Caco-2 (cell line): ENCODE data around the gene NUP133. TPM values are rescaled to one million over a fixed set of nuclear protein-coding genes. Genes with fewer than 3 reads are reported as not detected.
A peak's percentile ranks its signal among the peaks of the same experiment; 100 is the strongest.

ENCODE experiments used
- BruUV-seq: library from RNA; stranded (reverse); fragments of 400-500 nt; replicated peaks from 2 replicates; lab custom pipeline; 2021; lab: Mats Ljungman, UMichigan
- CTCF ChIA-PET: fragments of 300-600 bp; sonication (Branson Sonifier 250); formaldehyde crosslinking; loops from one replicate; lab custom pipeline; 2022; ENCODE audit warnings: antibody characterized with exemption; lab: Charles Lee
- POLR2A ChIA-PET: fragments of 300-600 bp; sonication (Branson Sonifier 250); formaldehyde crosslinking; loops from one replicate; lab custom pipeline; 2022; ENCODE audit warnings: antibody characterized with exemption; lab: Charles Lee
- DNase-seq, 2 experiments: peaks; one replicate each; pipeline versions ENCODE4 v3.0.0 to v3.0.0-alpha.2; 2020 to 2022
- H3K27me3 ChIP-seq: replicated peaks from 2 replicates; pipeline ENCODE4 v1.6.0; 2011; ENCODE audit warnings: low read length; ENCODE audit not compliant: control insufficient read depth, insufficient read depth
- H3K36me3 ChIP-seq: 2 replicates; pipeline ENCODE4 v1.5.1; 2011; ENCODE audit warnings: low read length; ENCODE audit not compliant: control insufficient read depth, insufficient read depth
- H3K4me1 ChIP-seq: fragments of 250-450 bp; sonication (Bioruptor Pico); 2 replicates; pipeline ENCODE4 v1.5.1; 2020; ENCODE audit warnings: mild to moderate bottlenecking
- H3K4me3 ChIP-seq: 2 replicates; pipeline ENCODE4 v1.5.1; 2011; ENCODE audit warnings: low read depth, mild to moderate bottlenecking, control low read depth, low read length
- H3K9me3 ChIP-seq: fragments of 250-450 bp; sonication (Bioruptor Pico); 2 replicates; pipeline ENCODE4 v1.5.1; 2020; ENCODE audit warnings: mild to moderate bottlenecking, moderate library complexity
- H3K27ac Mint-ChIP-seq: one replicate; pipeline ENCODE4 v1.8.0; 2022; ENCODE audit warnings: mixed read lengths; ENCODE audit not compliant: unreplicated experiment
- H3K27me3 Mint-ChIP-seq: one replicate; pipeline ENCODE4 v1.8.0; 2022; ENCODE audit warnings: mixed read lengths; ENCODE audit not compliant: insufficient read depth, unreplicated experiment
- H3K36me3 Mint-ChIP-seq: one replicate; pipeline ENCODE4 v1.8.0; 2022; ENCODE audit warnings: mild to moderate bottlenecking, mixed read lengths; ENCODE audit not compliant: insufficient read depth, unreplicated experiment
- H3K4me1 Mint-ChIP-seq: one replicate; pipeline ENCODE4 v1.8.0; 2022; ENCODE audit warnings: low read depth, mixed read lengths; ENCODE audit not compliant: unreplicated experiment
- H3K4me3 Mint-ChIP-seq: one replicate; pipeline ENCODE4 v1.8.0; 2022; ENCODE audit warnings: mild to moderate bottlenecking, moderate library complexity, mixed read lengths; ENCODE audit not compliant: unreplicated experiment
- H3K9me3 Mint-ChIP-seq: one replicate; pipeline ENCODE4 v1.8.0; 2022; ENCODE audit warnings: mixed read lengths; ENCODE audit not compliant: unreplicated experiment
- CTCF ChIP-seq, 2 experiments: fragments of 200-600 bp in 1 of 2; IDR thresholded peaks; 1 replicate in 1 of 2; 2 replicates in 1 of 2; pipeline versions ENCODE4 v1.5.1 to v1.8.0; 2011 to 2022; ENCODE audit warnings: antibody characterized with exemption in 1 of 2, control low read depth in 1 of 2, inconsistent platforms in 1 of 2, low read depth in 1 of 2, low read length in 1 of 2, mild to moderate bottlenecking in 1 of 2, moderate library complexity in 1 of 2; ENCODE audit not compliant: insufficient read depth in 1 of 2, severe bottlenecking in 1 of 2, unreplicated experiment in 1 of 2
- intact Hi-C: fragments of 100-400 bp; cut with micrococcal nuclease; formaldehyde crosslinking; loops from one replicate; pipeline ENCODE4 v1.10.0; 2022; ENCODE audit not compliant: unreplicated experiment
- total RNA-seq: library from RNA; stranded (reverse); gene quantifications from 2 replicates; pipeline ENCODE4 v1.2.3, GENCODE V29; 2022

NUP133 gene
- total RNA-seq, 1 experiment from 2014 or later, result 54.5 TPM

- no peak for DNase-seq
- POLR2A ChIA-PET, result no interaction called here
- H3K27me3 ChIP-seq, result no peaks in the 10 kb centered on the region
- intact Hi-C loops, result no loop called here
- CTCF ChIA-PET, result no interaction called here
- Mint-ChIP-seq H3K27ac (no peak within 1 kb of the TSS), H3K9me3 (no peaks in the 10 kb centered on the region), H3K4me1 (no peaks in the 10 kb centered on the region), H3K36me3 (peaks cover 6% of the 10 kb centered on the region), H3K4me3 (peak within 1 kb of the TSS; percentile 65), H3K27me3 (no peaks in the 10 kb centered on the region)
- no peak for TF ChIP-seq CTCF (IDR thresholded peaks at IDR 0.05; ENCODE audit: insufficient read depth in 1 of 2, low read depth in 1 of 2, low read length in 1 of 2, severe bottlenecking in 1 of 2, unreplicated experiment in 1 of 2)
- H3K4me1 ChIP-seq, result no peaks in the 10 kb centered on the region
- H3K4me3 ChIP-seq, result peak within 1 kb of the TSS; percentile 10
- no peaks in the 10 kb centered on the region for H3K36me3 ChIP-seq
- H3K9me3 ChIP-seq, result no peaks in the 10 kb centered on the region
- BruUV-seq, result no TSS peak
Observed at GRCh38 chr1:229434005-229434640, 74.0 kb downstream of the NUP133 start, which contains the start of gene ACTA1. TSS of gene ACTA1 (minus strand) at chr1:229434094. CDS start at chr1:229433115, 979 bp downstream.

- H3K36me3 ChIP-seq, result no peaks in the 10 kb centered on the region
- no peak for TF ChIP-seq CTCF (IDR thresholded peaks at IDR 0.05; ENCODE audit: insufficient read depth in 1 of 2, low read depth in 1 of 2, low read length in 1 of 2, severe bottlenecking in 1 of 2, unreplicated experiment in 1 of 2)
- DNase-seq, result no peak
- ChIA-PET POLR2A (no interaction called here), CTCF (no interaction called here)
- no peaks in the 10 kb centered on the region for H3K4me1 ChIP-seq
- H3K27me3 ChIP-seq, result no peaks in the 10 kb centered on the region
- no peaks in the 10 kb centered on the region for H3K4me1 Mint-ChIP-seq
- H3K36me3 Mint-ChIP-seq, result peaks cover under 1% of the 10 kb centered on the region
- intact Hi-C loops, result no loop called here
- BruUV-seq, result no TSS peak
- peak overlapping the region; percentile 65 for H3K4me3 Mint-ChIP-seq
- no peaks in the 10 kb centered on the region for H3K9me3 ChIP-seq
- H3K9me3 Mint-ChIP-seq, result no peaks in the 10 kb centered on the region
- H3K4me3 ChIP-seq, result no peak overlapping the region
- H3K27me3 Mint-ChIP-seq, result no peaks in the 10 kb centered on the region
- H3K27ac Mint-ChIP-seq, result no peak overlapping the region
Observed at GRCh38 chr1:229433364-229434004, 74.7 kb downstream of the NUP133 start.

- H3K27me3 ChIP-seq, result no peaks in the 10 kb centered on the region
- H3K4me3 ChIP-seq, result no peak overlapping the region
- ChIA-PET CTCF (no interaction called here), POLR2A (no interaction called here)
- Mint-ChIP-seq H3K27me3 (no peaks in the 10 kb centered on the region), H3K4me3 (no peak overlapping the region), H3K4me1 (no peaks in the 10 kb centered on the region), H3K27ac (no peak overlapping the region), H3K36me3 (no peaks in the 10 kb centered on the region), H3K9me3 (no peaks in the 10 kb centered on the region)
- no peak for TF ChIP-seq CTCF (IDR thresholded peaks at IDR 0.05; ENCODE audit: insufficient read depth in 1 of 2, low read depth in 1 of 2, low read length in 1 of 2, severe bottlenecking in 1 of 2, unreplicated experiment in 1 of 2)
- intact Hi-C loops, result no loop called here
- H3K36me3 ChIP-seq, result no peaks in the 10 kb centered on the region
- no peaks in the 10 kb centered on the region for H3K9me3 ChIP-seq
- BruUV-seq, result no TSS peak
- no peaks in the 10 kb centered on the region for H3K4me1 ChIP-seq
- no peak for DNase-seq
Observed at GRCh38 chr1:229432905-229433304, 75.2 kb downstream of the NUP133 start.
